HG03520 (cell line): ENCODE results near the gene ADORA2B.
"Not testable (repeated sequence)": the region's sequence is repeated elsewhere in the genome, so short reads cannot be mapped to it uniquely, and the experiment has no call there.

Source experiments
- ATAC-seq: cut with Tn5 transposase; IDR thresholded peaks from one replicate; pipeline ENCODE4 v1.9.1; 2021; ENCODE audit warnings: mild to moderate bottlenecking, moderate library complexity; ENCODE audit not compliant: unreplicated experiment

Gene ADORA2B

DNA sequence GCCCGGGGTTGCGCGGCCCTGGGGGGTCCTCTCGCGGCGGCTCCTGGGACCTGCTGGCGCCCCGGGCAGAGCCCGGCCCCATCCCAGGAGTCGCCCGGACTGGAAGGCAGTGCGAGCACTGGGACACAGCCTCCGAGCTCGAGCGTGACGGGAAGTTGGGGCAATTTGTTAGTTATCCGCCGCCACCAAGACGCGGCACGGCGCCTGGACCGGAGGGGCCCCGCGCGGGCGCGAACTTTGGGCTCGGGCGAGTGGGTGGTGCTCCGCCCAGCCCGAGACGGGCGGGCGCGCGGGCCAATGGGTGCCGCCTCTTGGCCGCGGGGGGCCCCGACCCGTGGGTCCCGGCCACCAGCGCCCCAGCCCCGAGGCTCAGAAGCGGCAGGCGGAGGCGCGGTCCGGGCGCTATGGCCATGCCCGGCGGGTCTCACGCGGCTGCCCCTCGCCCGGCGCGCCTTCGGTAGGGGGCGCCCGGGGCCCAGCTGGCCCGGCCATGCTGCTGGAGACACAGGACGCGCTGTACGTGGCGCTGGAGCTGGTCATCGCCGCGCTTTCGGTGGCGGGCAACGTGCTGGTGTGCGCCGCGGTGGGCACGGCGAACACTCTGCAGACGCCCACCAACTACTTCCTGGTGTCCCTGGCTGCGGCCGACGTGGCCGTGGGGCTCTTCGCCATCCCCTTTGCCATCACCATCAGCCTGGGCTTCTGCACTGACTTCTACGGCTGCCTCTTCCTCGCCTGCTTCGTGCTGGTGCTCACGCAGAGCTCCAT lies at the start of gene ADORA2B:
Gene ADORA2B, plus strand, starts transcription at position 372 of the 768 bp plus-strand sequence. Its CDS starts 119 bp downstream, at position 491.
- no peak for ATAC-seq

DNA sequence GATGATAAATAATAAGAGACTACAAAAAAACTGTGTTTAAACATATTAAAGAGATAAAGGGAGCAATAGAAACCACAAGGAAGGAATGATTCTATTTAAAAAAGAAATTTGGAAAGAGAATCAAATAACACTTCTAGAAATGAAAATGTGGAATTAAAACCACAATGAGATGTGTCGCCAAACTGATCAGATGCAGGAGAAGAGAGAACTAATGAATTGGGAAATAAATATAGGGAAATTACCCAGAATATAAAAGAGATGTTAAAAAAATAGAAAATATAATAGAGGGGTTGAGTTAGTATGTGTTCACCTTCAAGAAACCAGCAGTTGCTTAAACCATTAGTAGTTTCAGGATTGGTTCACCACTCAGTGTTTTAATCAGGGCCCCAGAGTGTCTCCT lies 48.7 kb upstream of the ADORA2B start:
- no peak for ATAC-seq

DNA sequence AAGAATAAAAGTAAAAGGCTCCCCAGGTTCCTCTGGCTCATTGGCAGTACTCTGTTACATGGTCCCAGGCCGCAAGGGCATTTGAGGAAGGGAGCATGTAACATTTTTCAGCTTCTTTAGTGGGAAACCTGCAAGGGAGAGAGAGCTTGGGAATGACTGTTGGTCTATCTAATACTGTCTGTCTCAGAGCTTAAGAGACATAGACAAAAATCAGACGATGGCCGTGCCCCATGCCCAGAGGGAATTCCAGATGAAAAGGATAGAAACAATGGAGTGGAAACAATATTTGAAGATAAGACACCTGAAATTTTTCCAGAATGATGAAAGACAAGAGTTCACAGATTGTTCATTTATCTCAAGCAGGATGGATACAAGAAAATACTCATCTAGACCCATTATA lies 48.1 kb upstream of the ADORA2B start:
- no peak for ATAC-seq

DNA sequence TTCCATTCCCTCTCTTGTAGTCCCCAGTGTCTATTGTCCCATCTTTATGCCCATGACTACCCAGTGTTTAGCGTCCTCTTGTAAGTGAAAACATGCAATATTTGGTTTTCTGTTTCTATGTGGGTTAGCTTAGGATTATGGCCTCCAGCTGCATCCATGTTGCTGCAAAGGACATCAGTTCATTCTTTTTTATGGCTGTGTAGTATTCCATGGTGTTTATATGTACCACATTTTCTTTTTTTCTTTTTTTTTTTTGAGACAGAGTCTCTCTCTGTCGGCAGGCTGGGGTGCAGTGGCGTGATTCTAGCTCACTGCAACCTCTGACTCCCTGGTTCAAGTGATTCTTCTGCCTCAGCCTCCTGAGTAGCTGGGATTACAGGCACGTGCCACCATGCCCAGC lies 45.3 kb upstream of the ADORA2B start:
- not testable (repeated sequence) for ATAC-seq

DNA sequence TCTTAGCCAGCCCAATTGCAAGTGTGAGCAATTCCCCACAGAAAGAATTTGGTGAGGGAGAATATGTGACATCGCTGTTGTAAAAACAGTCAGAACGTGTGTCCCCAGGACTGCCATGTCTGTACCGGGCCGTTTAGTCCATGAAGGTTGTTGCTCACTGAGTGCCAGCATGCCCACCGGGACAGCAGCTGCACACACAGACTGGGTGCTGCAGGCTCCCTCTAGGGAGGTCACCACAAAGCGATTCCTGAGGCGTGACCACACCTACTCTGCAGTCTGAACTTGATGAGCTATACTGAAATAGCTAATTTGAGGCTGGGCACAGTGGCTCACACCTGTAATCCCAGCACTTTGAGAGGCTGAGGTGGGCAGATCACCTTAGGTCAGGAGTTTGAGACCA lies 44.1 kb upstream of the ADORA2B start:
- no peak for ATAC-seq

DNA sequence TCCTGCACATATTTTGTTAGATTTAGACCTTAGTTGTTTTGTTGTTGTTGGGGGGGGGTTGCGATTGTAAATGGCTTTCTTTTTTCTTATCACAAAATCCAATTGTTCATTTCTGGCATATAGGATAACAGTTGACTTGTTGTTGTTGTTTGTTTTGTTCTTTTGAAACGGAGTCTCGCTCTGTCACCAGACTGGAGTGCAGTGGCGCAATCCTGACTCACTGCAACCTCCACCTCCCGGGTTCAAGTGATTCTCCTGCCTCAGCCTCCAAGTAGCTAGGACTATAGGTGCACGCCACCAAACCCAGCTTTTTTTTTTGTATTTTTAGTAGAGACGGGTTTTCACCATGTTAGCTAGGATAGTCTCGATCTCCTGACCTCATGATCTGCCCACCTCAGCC lies 39.7 kb upstream of the ADORA2B start:
- ATAC-seq: not testable (repeated sequence)

DNA sequence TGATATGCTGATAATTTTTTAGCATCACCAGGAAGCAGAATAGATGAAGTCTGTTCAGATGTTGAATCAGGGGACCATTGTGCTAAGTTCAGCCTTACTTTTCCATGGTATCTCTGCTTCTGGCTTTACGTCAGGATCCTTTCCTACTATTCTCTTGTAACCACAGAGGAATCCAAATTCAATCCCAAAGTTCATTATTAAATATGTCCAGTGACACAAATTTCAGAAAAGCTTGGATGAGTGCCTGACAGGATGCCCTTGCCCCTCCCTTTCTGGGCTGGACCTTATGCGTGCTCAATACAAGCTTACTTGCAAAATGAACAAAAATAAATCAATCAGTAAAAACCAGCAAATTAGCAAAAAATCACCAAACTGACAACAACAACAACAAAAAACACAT lies 37.6 kb upstream of the ADORA2B start:
- no peak for ATAC-seq

DNA sequence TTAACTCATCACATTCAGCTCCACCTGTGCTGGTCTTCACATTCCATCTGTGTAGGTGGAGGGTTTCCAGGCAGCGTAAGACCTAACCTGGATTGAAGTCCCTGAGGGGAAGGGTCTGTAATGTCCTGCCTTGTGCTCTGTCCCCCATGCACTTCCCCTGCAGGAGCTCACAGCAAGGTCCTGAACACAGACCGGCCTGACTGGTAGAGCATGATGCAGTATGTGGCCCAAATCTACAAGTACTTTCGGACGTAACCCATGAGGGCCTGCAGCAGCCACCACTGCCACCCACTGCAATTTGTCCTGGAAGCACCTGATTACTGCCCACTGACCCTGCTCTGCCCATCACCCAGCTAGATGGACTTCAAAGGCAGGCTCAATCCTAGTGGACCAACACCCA lies 36.6 kb upstream of the ADORA2B start:
- ATAC-seq: no peak

DNA sequence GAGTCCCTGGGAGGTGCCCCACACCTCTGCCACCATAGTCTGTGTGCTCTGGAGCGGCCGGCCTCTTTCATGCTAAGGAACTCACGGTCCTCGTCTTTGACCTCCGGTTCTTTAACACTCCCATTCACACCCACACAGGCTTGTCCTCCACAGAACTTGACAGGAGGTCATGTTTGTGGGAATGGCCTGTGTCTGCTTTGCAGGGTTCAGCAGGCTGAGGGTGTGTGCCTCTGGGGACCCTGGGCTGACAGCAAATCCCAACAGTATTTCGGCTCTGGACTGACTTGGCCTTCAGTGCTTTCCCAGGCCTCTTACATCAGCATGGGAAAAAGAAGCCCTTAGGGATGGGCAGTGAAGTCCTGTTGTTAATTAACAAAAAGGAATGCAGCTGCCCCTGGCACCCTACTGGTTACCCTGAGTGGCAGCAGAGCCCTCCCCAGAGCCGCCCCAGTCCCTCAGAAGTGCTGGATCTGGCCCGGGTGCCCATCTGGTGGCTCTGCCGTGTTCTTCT lies 35.4 kb upstream of the ADORA2B start:
- ATAC-seq: no peak

DNA sequence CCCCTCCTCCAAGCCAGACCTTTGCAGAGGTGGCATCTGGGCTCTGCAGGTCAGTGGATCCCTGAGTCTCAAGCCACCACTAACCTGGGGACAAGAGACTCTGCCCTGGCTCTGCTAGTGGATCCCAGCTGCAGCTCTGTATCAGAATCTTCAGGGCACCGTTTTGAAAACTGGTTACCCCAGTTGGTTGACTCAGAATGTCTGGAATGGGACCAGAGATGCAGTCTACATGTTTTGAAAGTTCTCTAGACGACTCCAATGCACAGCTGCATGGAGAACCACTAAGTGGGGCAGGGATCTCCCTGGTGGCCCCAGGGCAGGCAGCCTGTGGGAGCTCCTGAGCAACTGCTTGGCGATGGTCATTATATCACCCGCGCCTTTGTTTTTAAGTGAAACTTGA lies 34.1 kb upstream of the ADORA2B start:
- no peak for ATAC-seq

DNA sequence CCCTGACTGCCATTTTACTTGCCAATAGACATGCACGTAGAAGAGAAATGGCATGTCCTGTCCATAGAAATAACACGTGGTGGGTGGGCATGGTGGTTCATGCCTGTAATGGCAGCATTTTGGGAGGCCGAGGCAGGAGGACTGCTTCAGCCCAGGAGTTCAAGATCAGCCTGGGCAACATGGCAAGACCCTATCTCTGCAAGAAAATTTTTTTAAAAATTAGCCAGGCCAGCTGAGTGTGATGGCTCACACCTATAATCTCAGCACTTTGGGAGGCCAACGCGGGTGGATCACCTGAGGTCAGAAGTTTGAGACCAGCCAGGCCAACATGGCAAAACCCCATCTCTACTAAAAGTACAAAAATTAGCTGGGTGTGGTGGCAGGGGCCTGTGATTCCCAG lies 33.2 kb upstream of the ADORA2B start:
- ATAC-seq: not testable (repeated sequence)

DNA sequence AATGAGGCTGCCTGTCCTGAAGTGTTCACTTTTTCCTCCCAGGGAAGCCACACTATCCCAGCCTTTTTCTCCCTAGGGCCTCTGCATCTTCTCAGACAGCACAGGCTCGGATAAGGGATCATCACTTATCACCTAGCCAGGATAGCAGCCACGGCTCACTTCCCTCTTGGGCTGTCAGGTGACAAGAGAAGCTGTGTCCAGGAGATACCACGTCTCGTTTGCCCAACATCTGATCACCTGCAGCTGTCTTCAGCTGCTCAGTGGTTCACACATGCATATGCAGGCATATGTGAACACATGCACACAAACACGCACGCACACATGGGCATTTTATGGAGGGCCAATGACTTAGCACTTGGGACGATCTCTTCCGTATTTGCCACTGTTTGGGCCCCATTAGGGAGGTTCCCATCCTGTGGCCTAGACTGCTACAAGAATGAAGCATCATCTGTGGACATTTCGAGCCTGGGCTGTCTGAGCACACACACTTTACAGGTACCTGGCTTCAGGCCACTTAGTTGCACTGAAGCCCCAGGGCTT lies 32.4 kb upstream of the ADORA2B start:
- no peak for ATAC-seq

DNA sequence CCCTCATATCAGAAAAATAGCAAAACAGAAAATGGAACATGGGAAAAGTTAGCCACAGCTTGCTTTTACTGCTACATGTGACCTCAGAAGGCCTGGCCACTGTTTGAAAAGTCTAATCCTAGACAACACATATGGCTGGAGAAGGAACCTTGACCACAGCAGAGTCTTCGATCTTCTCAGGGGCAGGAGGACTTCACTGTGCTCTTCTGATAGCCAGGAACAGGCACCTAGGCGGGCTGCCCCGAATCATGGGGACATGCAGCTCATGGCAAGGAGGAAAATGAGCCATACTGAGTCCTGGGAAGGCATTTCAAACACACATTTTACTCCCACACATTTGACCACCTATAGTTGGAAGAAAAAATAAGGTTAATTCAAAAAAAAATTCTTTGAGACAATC lies 31.1 kb upstream of the ADORA2B start:
- no peak for ATAC-seq

DNA sequence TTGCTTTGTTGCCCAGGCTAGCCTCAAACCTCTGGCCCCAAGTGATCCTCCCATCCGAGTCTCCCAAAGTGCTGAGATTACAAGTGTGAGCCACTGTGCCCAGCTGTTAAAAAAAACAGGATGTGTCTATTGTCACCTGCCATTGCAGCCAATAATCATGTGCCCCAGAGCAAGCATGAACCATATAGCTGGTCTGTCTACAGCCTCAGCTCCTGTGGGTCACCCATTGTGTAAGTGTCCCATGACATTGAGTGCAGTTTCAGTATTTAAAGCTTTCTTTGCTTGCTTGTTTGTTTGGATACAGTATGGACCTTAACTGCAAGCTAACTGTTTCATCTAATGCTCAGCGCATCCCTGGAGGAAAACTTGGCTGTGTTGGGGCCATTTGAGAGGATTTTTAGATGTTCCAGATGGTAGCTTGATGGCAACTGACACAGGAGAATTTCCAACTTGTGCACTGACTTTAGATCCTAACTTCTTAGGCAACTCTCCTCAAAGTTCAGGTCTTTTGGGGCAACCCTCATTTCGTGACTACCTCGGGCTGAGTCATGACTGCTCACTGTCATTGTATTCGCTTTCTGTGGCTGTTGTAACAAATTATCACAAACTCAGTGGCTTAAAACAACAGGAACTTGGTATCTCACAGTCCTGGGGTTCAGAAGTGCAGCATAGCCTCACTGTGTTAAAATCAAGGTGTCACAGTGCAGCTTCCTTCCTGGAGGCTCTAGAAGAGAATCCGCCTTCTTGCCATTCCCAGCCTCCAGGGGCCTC lies 30.3 kb upstream of the ADORA2B start:
- no peak for ATAC-seq

DNA sequence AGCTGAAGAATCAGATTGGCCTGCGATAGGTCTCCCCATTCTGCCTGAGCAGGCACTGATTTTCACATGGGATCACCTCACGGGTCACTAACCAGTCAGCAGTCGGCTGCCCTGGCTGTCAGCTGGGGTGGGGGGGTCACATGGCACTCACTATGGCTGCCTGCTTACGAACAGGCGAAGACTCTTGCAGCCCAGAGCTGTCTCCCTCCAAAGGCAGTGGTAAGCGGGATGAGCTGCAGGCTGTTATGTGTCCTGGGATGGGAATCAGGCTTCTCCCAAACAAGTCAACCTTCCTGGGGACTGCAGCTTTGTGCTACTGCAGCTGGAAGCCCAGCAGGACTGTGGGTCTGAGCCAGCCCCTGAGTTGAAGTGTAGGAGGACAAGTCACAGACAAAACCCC lies 29.0 kb upstream of the ADORA2B start:
- no peak for ATAC-seq

DNA sequence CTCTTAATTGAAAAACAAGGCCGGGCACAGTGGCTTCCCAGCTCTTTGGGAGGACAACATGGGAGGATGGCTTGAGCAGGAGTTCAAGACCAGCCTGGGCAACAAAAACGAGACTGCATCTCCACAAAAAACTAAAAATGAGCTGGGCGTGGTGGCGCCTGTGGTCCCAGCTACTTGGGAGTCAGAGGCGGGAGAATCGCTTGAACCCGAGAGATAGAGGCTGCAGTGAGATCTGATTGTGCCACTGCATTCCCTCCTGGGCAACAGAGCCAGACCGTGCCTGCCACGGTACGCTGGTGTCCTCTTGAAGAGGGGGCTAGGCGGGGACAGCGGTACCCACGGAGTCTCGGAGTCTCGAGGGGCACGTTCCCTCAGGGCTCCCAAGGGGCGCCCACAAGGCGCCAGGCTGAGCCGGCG lies 27.9 kb upstream of the ADORA2B start:
- no peak for ATAC-seq

DNA sequence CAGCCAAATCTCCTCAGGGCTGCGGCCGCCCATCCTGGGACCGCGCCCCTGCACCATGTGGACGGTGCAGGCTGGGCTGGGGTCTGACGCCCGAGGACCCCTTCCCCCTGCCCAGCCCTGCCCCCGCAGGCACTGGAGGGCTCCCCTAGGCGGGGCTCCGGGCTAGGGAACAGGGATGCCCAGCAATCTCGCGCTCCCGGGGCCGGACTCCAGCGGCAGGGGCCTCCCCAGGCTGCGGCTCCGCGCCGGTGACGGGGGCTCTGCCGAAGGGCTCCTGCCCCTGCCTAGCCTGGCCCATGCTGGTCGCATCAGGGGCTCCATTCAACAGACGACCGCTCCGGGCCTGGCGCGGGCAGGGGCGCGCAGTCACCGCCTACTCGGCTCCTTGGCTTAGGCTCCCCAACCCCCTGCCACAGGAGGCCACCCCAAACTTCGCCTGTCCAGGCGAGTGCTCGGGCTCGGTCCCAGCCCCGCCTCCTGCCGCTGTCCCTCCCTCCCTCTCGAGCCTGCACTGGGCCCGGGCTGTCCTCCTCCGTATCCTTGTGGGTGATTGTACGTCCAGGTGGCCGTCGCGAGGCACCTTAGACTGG lies 27.4 kb upstream of the ADORA2B start:
- ATAC-seq: no peak

DNA sequence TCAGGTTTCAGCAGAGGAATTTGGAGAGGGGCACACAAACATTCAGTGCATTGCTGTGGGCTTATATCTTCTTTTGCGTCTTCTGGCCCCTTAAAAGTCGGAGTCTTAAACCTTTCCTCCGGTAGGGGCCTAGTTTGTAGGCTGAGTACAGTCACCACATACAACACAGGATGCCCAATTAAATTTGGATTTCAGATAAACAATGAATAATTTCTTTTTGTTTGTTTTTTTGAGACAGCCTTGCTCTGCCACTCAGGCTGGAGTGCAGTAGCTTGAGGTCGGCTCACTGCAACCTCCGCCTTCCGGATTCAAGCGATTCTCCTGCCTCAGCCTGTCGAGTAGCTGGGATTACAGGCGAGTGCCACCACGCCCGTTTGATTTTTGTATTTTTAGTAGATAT lies 26.7 kb upstream of the ADORA2B start:
- no peak for ATAC-seq

DNA sequence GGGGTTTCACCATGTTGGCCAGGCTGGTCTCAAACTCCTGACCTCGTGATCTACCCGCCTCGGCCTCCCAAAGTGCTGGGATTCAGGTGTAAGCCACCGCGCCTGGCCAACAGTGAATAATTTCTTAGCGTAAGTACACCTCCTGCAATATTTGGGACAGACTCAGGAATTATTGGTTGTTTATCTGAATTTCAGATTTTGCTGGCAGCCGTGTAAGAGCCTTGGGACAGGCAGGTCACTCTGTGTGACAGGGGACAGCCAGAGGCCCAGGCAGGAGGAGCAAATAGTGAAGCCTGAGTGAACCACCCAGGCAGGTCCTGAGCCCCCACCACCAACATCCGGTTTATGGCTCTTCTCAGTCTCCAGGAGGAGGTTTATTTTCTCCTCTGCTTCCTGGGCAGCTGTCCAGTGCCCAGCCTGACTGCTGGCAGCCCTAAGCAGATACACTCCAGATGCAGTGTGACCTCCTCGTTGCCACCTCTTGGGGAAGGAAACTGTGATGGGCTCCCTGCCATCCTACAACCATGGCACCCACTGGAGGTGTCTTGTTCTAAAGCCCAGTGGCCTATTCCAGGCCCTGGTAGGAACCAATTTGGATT lies 26.2 kb upstream of the ADORA2B start:
- ATAC-seq: no peak

DNA sequence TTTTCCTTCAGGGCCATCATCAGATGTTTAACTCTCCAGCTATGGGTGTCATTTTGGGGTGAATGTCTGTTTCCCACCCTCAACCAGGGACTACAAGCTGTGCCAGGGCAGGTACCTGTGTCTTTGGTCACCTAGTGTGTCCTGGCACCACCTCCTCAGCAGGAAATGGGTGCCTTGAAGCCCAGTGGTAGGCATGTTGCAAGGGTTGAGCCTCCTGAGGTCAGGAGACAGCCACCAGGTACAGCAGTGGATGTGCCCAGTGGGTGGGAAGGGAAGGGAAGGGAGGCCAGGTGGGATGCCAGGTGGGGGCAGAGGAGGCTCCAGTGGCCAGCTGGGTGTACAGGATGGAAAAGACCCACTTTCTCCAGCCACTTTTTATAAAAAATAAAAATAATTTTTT lies 25.5 kb upstream of the ADORA2B start:
- no peak for ATAC-seq

DNA sequence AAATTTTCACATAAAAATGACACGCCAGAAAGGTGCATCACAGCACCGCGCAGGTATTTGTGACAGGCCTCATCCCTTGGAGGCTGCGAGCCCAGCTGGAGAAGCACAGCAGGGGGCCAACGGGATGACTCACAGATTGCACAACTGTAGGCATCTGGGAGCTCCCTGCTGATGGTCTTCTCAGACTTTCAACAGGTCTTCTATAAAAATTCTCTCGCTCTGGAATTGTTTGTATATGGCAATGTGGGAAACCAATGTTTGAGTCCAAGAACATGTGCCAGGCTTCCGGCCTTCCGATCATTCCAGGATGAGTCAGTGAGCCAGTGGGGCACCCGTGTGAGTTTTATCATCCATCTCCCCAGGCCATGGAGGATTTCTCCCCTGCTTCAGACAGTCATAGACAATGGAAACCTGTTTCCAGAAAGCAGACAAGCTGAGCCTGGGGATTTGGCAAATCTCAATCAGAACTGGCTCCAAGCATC lies 24.1 kb upstream of the ADORA2B start:
- ATAC-seq: no peak
